Parathyroid adenoma (tissue), 2 donors: ENCODE results near the gene CDK5RAP2.

Experiments
- H2AFZ ChIP-seq: fragments of 300-600 bp; sonication (generic); one replicate; pipeline ENCODE4 v1.7.0; 2017; ENCODE audit warnings: antibody characterized with exemption, mild to moderate bottlenecking
- H3K27ac ChIP-seq: fragments of 300-600 bp; sonication (generic); one replicate; pipeline ENCODE4 v1.7.0; 2017
- H3K27me3 ChIP-seq: fragments of 300-600 bp; sonication (generic); one replicate; pipeline ENCODE4 v1.7.0; 2017; ENCODE audit warnings: low read length; ENCODE audit not compliant: control insufficient read depth, insufficient read depth
- H3K36me3 ChIP-seq: fragments of 300-600 bp; sonication (generic); one replicate; pipeline ENCODE4 v1.7.0; 2017; ENCODE audit warnings: low read length; ENCODE audit not compliant: control insufficient read depth, insufficient read depth
- H3K4me1 ChIP-seq: fragments of 300-600 bp; sonication (generic); one replicate; pipeline ENCODE4 v1.7.0; 2017; ENCODE audit warnings: control low read depth
- H3K4me2 ChIP-seq: fragments of 300-600 bp; sonication (generic); one replicate; pipeline ENCODE4 v1.7.0; 2017; ENCODE audit warnings: low read length
- H3K4me3 ChIP-seq: fragments of 300-600 bp; sonication (generic); one replicate; pipeline ENCODE4 v1.7.0; 2017; ENCODE audit warnings: low read depth, low read length
- H3K79me2 ChIP-seq: fragments of 300-600 bp; sonication (generic); one replicate; pipeline ENCODE4 v1.7.0; 2017; ENCODE audit warnings: control low read depth
- H3K9ac ChIP-seq: fragments of 300-600 bp; sonication (generic); one replicate; pipeline ENCODE4 v1.7.0; 2017; ENCODE audit warnings: mild to moderate bottlenecking
- H3K9me3 ChIP-seq: fragments of 300-600 bp; sonication (generic); one replicate; pipeline ENCODE4 v1.7.0; 2017; ENCODE audit warnings: low read length; ENCODE audit not compliant: control insufficient read depth
- CTCF ChIP-seq: fragments of 300-600 bp; sonication (generic); IDR thresholded peaks from one replicate; pipeline ENCODE4 v1.7.0; 2017; ENCODE audit warnings: antibody characterized with exemption, mild to moderate bottlenecking
- donor health status: primary hyperparathyroidism.

The CDK5RAP2 gene

GRCh38 chr9:120593250-120593954 is 13.4 kb upstream of the CDK5RAP2 start:
- H3K4me3 ChIP-seq: no peak overlapping the region
- no peaks in the 10 kb centered on the region for H3K36me3 ChIP-seq
- no peaks in the 10 kb centered on the region for H3K27me3 ChIP-seq
- H3K9ac ChIP-seq: no peak overlapping the region
- no peak overlapping the region for H2AFZ ChIP-seq
- no peaks in the 10 kb centered on the region for H3K4me1 ChIP-seq
- H3K79me2 ChIP-seq: no peaks in the 10 kb centered on the region
- H3K27ac ChIP-seq: no peak overlapping the region
- H3K9me3 ChIP-seq: no peaks in the 10 kb centered on the region
- H3K4me2 ChIP-seq: no peak overlapping the region
- TF ChIP-seq CTCF: no peak

- Histone ChIP-seq H3K27ac (no peak overlapping the region), H3K79me2 (no peaks in the 10 kb centered on the region), H2AFZ (no peak overlapping the region), H3K36me3 (no peaks in the 10 kb centered on the region), H3K4me3 (no peak overlapping the region), H3K4me2 (no peak overlapping the region), H3K9ac (no peak overlapping the region), H3K9me3 (no peaks in the 10 kb centered on the region), H3K27me3 (no peaks in the 10 kb centered on the region), H3K4me1 (no peaks in the 10 kb centered on the region)
- no peak for TF ChIP-seq CTCF
Observed at GRCh38 chr9:120592210-120592609, 12.2 kb upstream of the CDK5RAP2 start.

GRCh38 chr9:120587328-120587727 is 7.4 kb upstream of the CDK5RAP2 start:
- Histone ChIP-seq H3K36me3 (no peaks in the 10 kb centered on the region), H2AFZ (no peak overlapping the region), H3K27ac (no peak overlapping the region), H3K79me2 (no peaks in the 10 kb centered on the region), H3K4me3 (no peak overlapping the region), H3K4me2 (no peak overlapping the region), H3K9me3 (no peaks in the 10 kb centered on the region), H3K27me3 (no peaks in the 10 kb centered on the region), H3K9ac (no peak overlapping the region), H3K4me1 (no peaks in the 10 kb centered on the region)
- TF ChIP-seq CTCF: no peak

GRCh38 chr9:120583958-120584369 is 4.0 kb upstream of the CDK5RAP2 start:
- Histone ChIP-seq H3K4me1 (no peaks in the 10 kb centered on the region), H3K4me2 (no peak overlapping the region), H2AFZ (peak overlapping the region; percentile 33), H3K4me3 (no peak overlapping the region), H3K27ac (no peak overlapping the region), H3K9ac (no peak overlapping the region), H3K36me3 (no peaks in the 10 kb centered on the region), H3K9me3 (no peaks in the 10 kb centered on the region), H3K27me3 (no peaks in the 10 kb centered on the region), H3K79me2 (peaks cover 9% of the 10 kb centered on the region)
- TF ChIP-seq CTCF: no peak
